Measurements from ENCODE around the gene C17orf107. TPM values are rescaled to one million over a fixed set of nuclear protein-coding genes. Genes with fewer than 3 reads are reported as not detected.

Gene C17orf107
- total and polyA plus RNA-seq, 2 of the 13 experiments (the other 11 are each of a cell fraction or from before 2014, with no cell fraction given): 0.20 to 0.59 TPM

DNA sequence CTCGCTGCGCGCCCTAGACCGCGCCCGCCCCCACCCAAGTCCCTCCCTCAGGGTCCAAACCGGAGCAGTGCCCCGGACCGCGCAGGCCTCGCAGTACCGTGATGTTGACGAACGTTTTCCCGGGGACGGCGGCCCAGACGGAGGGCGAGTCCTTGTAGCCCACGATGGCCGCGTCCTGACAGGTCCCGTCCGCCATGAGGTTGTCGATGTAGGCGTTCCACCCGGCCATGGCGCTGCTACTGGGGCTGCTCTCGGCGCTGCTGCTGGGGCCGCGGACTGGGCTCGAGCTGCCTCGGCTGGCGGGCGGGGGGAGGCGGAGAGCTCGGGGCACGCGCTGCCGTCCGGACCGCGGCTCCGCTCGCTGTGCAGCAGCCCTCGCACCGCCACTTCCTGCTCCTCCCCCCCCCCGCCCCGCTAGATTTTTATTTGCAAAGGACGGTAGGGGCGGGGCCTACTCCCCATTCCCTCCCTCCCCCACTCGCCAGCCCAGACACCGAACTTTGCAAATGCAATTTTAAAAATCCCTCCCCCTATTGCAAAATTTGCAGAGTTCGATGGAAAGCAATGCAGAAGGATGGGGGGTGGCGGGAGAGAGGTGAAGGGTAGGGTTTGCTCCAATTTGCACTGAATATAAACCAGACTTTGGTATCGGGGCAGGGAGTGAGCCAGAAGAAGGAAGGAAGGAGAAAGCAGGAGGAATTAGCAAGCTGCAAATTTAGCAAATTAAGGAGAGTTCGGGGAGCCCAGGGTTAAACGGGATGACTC, 49.0 kb downstream of the C17orf107 start, which contains the start of gene PFN1 (continued):
- TF ChIP-seq, protein P1, sequence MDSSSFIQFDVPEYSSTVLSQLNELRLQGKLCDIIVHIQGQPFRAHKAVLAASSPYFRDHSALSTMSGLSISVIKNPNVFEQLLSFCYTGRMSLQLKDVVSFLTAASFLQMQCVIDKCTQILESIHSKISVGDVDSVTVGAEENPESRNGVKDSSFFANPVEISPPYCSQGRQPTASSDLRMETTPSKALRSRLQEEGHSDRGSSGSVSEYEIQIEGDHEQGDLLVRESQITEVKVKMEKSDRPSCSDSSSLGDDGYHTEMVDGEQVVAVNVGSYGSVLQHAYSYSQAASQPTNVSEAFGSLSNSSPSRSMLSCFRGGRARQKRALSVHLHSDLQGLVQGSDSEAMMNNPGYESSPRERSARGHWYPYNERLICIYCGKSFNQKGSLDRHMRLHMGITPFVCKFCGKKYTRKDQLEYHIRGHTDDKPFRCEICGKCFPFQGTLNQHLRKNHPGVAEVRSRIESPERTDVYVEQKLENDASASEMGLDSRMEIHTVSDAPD (CRISPR knock-in tag; IDR thresholded peaks at IDR 0.05): no peak; the same call in 1 of the 2 replicates
- TF ChIP-seq ASH2L (IDR thresholded peaks at IDR 0.05; ENCODE audit: insufficient read length, low read depth, low read length) (peak; percentile 89), ETV5 (CRISPR knock-in tag; IDR thresholded peaks at IDR 0.05; ENCODE audit: borderline replicate concordance) (peak; percentile 54), ARNT2 (CRISPR knock-in tag; IDR thresholded peaks at IDR 0.05; ENCODE audit: low read depth) (no peak; the same call in 1 of the 2 replicates), ZNF350 (CRISPR knock-in tag; IDR thresholded peaks at IDR 0.05; ENCODE audit: borderline replicate concordance, low read depth) (no peak; the same call in 1 of the 2 replicates), ZNF441 (CRISPR knock-in tag; IDR thresholded peaks at IDR 0.05; ENCODE audit: borderline replicate concordance) (no peak), ZNF484 (CRISPR knock-in tag; IDR thresholded peaks at IDR 0.05; ENCODE audit: borderline replicate concordance, low read depth) (no peak), PHF5A (CRISPR knock-in tag; IDR thresholded peaks at IDR 0.05; ENCODE audit: low read depth, unreplicated experiment) (no peak), ZNF34 (CRISPR knock-in tag; IDR thresholded peaks at IDR 0.05; ENCODE audit: borderline replicate concordance) (no peak), POLR2A (IDR thresholded peaks at IDR 0.05; ENCODE audit: insufficient read depth in 1 of 2, low read depth in 2 of 2, low read length in 2 of 2) (peak; percentile 72 to 87; a peak in 3 of 4 replicates), ZNF775 (CRISPR knock-in tag; IDR thresholded peaks at IDR 0.05; ENCODE audit: borderline replicate concordance) (0 out of 2 replicates have a peak, but pooled peaks have one; percentile 58), SIN3A (IDR thresholded peaks at IDR 0.05; ENCODE audit: borderline replicate concordance, low read depth, low read length) (no peak), TP53 (CRISPR knock-in tag; conservative IDR thresholded peaks at IDR 0.05) (no peak)
- TF ChIP-seq, protein P2, sequence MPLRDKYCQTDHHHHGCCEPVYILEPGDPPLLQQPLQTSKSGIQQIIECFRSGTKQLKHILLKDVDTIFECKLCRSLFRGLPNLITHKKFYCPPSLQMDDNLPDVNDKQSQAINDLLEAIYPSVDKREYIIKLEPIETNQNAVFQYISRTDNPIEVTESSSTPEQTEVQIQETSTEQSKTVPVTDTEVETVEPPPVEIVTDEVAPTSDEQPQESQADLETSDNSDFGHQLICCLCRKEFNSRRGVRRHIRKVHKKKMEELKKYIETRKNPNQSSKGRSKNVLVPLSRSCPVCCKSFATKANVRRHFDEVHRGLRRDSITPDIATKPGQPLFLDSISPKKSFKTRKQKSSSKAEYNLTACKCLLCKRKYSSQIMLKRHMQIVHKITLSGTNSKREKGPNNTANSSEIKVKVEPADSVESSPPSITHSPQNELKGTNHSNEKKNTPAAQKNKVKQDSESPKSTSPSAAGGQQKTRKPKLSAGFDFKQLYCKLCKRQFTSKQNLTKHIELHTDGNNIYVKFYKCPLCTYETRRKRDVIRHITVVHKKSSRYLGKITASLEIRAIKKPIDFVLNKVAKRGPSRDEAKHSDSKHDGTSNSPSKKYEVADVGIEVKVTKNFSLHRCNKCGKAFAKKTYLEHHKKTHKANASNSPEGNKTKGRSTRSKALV (CRISPR knock-in tag; IDR thresholded peaks at IDR 0.05): no peak
- TF ChIP-seq, protein P3, sequence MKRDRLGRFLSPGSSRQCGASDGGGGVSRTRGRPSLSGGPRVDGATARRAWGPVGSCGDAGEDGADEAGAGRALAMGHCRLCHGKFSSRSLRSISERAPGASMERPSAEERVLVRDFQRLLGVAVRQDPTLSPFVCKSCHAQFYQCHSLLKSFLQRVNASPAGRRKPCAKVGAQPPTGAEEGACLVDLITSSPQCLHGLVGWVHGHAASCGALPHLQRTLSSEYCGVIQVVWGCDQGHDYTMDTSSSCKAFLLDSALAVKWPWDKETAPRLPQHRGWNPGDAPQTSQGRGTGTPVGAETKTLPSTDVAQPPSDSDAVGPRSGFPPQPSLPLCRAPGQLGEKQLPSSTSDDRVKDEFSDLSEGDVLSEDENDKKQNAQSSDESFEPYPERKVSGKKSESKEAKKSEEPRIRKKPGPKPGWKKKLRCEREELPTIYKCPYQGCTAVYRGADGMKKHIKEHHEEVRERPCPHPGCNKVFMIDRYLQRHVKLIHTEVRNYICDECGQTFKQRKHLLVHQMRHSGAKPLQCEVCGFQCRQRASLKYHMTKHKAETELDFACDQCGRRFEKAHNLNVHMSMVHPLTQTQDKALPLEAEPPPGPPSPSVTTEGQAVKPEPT (CRISPR knock-in tag; IDR thresholded peaks at IDR 0.05; ENCODE audit: low read depth): peak; percentile 25; the same call in 1 of the 2 replicates
- TF ChIP-seq, protein P4, sequence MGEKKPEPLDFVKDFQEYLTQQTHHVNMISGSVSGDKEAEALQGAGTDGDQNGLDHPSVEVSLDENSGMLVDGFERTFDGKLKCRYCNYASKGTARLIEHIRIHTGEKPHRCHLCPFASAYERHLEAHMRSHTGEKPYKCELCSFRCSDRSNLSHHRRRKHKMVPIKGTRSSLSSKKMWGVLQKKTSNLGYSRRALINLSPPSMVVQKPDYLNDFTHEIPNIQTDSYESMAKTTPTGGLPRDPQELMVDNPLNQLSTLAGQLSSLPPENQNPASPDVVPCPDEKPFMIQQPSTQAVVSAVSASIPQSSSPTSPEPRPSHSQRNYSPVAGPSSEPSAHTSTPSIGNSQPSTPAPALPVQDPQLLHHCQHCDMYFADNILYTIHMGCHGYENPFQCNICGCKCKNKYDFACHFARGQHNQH (CRISPR knock-in tag; IDR thresholded peaks at IDR 0.05): no peak
- TF ChIP-seq, protein P5, sequence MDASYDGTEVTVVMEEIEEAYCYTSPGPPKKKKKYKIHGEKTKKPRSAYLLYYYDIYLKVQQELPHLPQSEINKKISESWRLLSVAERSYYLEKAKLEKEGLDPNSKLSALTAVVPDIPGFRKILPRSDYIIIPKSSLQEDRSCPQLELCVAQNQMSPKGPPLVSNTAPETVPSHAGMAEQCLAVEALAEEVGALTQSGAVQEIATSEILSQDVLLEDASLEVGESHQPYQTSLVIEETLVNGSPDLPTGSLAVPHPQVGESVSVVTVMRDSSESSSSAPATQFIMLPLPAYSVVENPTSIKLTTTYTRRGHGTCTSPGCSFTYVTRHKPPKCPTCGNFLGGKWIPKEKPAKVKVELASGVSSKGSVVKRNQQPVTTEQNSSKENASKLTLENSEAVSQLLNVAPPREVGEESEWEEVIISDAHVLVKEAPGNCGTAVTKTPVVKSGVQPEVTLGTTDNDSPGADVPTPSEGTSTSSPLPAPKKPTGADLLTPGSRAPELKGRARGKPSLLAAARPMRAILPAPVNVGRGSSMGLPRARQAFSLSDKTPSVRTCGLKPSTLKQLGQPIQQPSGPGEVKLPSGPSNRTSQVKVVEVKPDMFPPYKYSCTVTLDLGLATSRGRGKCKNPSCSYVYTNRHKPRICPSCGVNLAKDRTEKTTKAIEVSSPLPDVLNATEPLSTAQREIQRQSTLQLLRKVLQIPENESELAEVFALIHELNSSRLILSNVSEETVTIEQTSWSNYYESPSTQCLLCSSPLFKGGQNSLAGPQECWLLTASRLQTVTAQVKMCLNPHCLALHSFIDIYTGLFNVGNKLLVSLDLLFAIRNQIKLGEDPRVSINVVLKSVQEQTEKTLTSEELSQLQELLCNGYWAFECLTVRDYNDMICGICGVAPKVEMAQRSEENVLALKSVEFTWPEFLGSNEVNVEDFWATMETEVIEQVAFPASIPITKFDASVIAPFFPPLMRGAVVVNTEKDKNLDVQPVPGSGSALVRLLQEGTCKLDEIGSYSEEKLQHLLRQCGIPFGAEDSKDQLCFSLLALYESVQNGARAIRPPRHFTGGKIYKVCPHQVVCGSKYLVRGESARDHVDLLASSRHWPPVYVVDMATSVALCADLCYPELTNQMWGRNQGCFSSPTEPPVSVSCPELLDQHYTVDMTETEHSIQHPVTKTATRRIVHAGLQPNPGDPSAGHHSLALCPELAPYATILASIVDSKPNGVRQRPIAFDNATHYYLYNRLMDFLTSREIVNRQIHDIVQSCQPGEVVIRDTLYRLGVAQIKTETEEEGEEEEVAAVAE (CRISPR knock-in tag; IDR thresholded peaks at IDR 0.05; ENCODE audit: borderline replicate concordance): no peak

All from HepG2 (cell line).